ENCODE data around the gene PHC2.

PHC2 gene

DNA sequence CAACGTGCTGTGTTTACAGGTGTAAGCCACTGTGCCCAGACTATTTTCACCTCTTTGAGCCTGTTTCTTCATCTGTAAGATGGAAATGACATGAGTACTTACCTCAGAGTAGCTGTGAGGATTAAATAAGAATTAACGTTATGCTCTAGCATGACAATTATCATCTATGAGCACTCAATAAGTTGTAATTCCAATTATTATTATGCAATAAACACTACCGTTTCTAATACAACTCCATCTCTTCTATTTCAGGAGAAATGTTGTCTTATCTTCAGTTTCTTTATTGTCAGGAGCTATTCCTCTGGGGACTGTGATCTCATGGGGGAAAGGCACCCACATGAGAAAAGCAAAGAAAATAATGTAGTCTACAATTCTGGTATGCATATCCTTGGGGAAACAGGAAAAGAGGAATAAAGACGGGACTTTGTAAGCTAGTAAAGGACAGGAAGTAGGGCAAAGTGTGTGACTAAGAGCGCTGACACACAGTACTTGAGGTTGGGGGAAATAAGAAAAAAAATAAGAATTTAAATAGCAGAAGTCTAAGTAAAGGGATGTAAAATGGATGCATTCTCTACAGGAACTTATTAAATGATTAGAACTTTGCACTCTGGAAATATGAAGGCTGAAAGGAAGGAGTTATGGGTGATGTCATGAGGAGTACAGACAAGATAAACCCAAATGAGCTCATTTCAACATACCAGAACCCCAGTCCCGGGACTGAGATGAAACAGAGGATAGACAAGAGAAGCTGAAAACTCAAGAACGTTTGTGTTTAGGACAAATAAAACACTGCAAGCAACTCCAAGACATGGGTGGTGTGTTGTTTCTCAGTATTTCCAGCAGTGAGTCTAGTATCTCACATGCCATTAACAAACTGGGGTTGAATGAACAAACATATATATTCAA, 9.8 kb downstream of the PHC2 start:
- DNase-seq: no peak

DNA sequence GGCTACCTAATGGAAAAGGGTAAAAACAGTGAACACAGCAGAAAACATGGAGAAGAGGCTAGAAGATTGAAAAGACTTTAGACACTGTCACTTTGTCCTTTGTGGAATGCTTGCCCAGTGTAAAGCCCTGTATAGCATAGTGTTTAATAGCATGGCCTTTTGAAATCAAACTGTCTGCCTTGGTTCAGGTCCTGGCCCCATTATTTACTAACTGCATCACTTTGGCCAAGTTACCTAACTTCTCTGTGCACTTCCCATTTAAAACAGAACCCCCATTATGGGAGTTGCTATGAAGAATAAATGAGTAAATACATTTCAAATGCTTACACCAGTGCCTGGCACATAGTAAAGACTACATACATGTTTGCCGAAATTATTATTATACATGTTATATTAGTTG, 12.1 kb downstream of the PHC2 start:
- DNase-seq: no peak

DNA sequence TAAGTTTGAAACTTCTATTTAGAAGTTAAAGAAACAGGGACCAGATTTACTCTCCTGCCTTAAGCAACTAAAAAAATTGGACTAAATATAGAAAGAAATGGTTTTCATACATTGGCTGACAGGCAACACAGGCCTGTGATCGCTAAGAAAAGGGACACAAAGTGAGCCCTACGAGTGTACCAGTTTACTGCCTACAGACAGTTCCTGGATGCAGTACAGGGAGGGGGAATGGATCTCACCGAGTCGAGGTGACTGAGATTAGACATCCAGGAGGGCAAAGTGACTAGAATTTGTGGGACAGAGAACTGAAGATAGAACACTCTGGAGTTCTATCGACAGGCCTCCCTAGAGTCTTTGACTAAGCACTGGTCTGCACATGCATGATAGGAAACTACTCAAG, 16.0 kb downstream of the PHC2 start:
- no peak for DNase-seq

DNA sequence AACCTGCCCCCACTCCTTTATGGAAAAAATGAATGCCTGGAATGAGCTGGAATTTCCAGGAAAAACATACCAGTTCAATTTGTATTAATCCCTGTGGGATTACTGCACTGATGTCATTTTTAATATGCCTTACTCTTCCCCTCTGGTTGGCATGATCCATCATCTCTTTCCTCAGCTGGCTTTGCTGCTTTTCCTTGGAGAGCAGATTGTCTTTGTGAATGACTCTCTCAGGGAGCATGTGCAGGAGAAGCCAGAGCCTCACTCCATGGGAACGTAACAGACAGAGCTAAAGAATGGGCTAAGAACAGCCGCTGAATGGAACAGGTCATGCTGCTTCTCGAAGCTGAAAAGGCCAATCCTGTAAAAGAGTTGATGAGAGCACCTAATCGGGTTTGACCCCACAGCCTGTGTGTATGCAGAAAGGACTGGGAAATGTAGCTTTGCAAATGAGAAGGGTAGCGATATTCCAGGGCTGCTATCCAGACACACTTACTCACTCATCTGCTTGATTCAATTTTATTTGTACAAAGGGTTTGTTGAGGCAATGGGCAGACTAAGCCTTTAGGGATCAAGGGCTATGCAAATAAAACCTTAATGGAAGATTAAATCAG, 20.7 kb downstream of the PHC2 start:
- no peak for DNase-seq

DNA sequence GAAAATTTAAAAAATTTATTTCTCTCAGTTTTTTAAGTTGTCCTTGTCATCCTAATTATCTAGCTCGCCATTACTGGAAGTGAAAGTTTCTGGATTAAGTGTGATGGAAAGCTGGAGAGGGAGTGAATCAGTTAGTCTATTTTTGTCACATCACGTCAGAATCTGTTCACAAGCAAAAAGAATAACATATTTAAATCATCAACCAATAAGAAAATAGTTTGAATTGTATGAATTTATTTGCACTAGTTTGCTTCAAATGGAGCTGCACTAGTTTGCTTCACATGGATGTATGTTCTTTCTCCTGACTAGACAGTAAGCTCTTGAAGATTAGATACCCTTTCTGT, 22.8 kb downstream of the PHC2 start:
- no peak for DNase-seq

- DNase-seq: no peak
Observed at GRCh38 chr1:33407352-33408092, 23.4 kb downstream of the PHC2 start.

DNA sequence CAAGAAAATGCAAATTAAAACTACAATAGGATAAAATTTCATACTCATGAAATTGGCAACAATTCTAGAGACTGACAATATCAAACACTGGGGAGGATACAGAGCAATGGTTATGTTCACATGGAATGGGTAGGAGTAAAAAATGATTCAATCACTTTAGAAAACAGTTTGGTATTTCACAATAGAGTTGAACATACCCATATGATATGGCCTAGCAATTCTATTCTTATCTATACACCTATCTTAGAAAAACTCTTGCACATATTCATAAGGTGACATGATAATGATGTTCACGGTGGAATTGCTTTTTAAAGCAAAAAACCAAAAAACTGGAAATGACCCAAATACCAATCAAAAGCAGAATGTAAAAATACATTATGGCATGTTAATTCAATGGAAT, 28.7 kb downstream of the PHC2 start:
- no peak for DNase-seq

DNA sequence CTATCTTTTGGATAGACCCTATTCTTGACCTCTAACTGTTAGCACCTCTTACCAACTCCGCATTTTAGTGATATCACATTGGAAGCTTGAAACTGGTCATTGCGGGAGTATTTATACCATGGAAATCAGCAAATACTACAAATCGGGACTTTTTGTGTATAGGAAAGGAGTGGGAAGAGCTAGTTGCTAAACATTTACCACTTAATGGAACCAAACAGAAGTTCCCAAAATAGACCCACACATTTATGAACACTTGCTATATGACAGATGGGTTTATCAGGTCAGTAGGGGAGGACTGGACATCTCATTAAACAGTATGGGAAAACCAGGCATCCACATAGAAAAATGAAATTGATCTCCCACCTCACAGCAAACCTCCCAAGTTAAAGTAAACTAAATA, 29.4 kb downstream of the PHC2 start:
- DNase-seq: no peak

- no peak for DNase-seq
Observed at GRCh38 chr1:33400153-33400911, 30.6 kb downstream of the PHC2 start.

DNA sequence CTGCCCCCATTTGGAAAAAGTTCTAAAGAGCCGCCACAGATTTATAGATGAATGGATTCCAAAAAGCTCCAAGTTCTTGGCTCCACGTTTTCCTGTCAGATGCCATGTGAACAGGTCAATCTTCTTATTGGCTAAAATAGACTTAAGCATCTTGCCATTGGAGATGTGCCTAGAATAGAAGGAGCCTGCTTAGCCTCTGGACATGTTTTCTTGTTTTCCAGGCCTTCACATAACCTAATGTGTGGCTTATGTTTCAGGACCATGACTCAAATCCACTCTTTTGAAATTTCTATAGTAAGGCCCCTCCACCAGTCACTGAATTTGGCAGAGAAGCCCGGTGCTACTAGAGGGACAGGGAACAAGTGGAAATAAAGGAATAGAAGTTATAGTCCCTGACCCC, 31.5 kb downstream of the PHC2 start:
- no peak for DNase-seq

DNA sequence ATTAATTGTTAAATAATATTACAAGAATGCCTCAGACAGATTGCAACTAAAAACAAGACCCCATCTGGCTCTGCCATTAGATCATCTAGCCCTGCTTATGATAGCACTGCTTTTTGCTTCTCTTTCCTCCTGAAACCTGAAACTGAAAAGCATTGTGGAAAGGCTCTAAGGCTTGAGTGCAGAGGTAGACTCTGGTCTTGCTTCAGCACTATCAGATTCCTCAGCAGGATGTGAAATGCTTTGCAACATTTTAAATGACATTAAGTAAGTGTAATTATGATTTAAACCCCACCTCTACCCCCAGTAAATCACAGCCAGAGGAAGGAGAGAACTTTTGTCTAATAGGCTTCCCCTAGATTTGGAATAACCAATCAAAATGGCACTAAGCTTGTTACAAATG, 32.9 kb downstream of the PHC2 start:
- no peak for DNase-seq

DNA sequence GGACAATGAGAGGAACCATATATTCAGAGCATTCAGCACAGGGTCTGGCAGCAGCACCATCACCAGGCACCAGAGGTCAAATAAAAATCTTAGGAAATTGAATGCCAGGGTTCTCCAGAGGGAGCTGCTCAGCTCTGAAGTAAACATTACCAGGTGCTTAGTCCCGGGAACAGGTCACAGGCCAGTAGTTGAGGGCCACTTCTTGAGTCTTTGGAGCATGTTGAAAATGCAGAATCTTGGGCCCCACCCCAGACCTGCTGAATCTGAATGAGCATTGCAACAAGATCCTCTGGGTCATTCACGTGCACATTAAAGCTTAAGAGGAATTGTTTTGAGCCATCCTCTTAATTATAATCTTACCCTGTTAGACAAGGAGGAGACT, 33.8 kb downstream of the PHC2 start:
- DNase-seq: no peak

- DNase-seq: no peak
Observed at GRCh38 chr1:33396188-33397124, 34.4 kb downstream of the PHC2 start.

DNA sequence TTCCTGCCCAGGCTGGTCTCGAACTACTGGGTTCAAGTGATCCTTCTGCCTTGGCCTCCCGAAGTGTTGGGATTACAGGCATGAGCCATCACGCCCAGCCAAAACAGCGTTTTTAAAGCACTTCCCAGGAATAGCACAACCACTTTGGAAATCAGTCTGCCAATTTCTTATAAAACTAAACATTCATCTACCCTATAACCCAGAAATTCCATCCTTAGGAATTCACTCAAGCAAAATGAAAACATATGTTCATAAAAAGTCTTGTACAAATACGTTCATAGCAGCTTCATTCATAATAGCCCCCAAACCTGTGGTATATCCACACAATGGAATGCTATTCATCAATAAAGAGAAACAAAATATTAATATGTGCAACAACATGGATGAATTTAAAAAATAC, 36.1 kb downstream of the PHC2 start:
- DNase-seq: no peak

DNA sequence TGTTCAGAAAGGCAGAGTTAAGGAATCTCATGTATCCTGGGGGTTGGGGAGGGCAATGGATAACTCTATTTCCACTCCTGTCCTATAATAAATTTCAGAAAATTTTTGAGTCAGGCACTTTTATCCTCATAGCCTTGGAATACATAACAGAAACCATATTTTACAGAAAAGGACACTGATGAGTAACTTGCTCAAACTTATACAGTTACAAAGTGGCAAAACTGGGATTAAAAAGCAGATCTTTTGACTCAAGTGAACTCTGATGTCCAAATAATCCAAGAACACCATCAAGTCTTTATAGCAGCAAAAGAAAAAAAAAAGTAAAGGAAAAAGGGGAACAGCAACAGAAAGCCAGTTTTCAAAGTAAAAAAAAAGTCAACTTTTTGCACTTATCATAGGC, 36.9 kb downstream of the PHC2 start:
- DNase-seq: no peak

DNA sequence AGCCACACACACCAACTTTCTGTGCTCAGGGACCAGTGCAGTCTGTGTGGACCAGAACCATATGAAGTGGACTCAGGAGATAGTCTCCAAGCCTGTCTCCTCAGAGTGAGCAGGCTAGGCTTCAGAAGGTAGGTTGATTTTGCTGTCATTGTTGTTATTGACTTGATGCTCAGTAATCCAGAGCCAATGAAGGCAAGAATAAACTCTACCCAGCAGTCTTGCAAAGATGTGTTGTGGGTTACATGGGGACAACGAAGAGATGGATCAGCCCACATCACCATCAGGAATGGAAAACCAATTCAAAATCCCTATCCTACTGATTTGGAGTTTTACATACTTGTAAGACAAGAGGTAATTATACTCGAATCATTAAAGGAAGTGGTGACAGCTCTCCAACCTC, 37.4 kb downstream of the PHC2 start:
- DNase-seq: no peak

GRCh38 chr1:33392639-33393038, 38.3 kb downstream of the PHC2 start:
- DNase-seq: no peak

DNA sequence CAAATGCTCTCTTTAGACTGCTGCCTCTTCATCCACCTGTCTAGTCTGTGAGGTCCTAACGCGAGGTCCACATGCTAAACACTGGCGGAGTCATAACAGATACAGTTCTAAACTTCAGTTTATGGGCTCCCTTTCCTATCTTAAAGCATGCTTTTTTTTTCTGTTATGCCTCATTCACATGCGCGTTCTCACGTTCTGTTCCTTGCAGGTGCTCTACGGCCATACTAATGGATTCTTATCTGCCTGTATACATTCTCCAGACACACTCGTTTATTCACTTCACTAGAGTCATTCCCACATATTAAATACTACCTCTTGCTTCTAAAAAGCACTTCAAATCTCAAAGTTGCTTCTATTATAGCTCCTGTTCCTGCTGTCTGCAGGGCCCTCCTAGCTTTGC, 38.7 kb downstream of the PHC2 start:
- DNase-seq: no peak

- DNase-seq: no peak
Observed at GRCh38 chr1:33391343-33392078, 39.4 kb downstream of the PHC2 start.

DNA sequence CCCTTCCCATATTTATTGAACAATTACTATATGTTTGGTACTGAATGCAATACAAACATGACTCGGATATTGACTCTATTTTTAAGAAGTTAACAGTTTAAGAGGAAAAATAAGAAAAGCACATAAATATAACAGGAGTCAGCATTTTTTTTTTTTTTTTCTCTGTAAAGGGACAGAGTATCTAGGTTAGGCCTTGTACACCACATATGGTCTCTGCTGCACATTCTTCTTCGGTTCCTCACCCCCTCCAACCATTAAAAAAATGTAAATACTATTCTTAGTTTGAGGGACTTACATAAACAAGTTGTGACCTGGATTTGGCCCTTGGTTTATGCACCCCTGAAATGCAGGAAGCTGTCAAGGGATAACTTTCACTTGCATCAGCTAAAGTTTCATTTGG, 40.4 kb downstream of the PHC2 start:
- DNase-seq: no peak

Data from SHP77 treated with DMSO at 0.1 percent for 48 hours (cell line).